ENCODE data around the gene PLCB1. TPM values are rescaled to one million over a fixed set of nuclear protein-coding genes. Genes with fewer than 3 reads are reported as not detected.
"Not testable (repeated sequence)": the region's sequence is repeated elsewhere in the genome, so short reads cannot be mapped to it uniquely, and the experiment has no call there.

PLCB1 gene
- total RNA-seq, 1 donor, result 46.5 TPM

DNA sequence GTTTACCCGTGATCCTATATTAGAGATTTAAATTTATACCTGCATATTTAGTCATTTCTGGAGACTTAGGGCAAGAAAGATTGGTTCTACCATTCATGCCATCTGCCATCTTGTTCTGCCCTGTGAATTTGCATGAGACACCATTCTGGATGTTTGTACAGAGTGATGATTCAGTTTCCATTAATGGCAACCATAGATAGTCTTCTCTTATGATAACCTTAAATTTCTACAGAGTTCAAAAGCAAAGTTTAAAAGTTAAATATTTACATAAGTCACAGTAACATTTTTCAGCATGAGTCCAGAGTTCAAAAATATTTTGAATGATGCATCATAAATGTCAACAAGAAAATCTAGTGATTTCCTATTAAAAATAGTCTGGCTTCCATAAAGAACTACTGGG, 23.2 kb downstream of the PLCB1 start:
- DNase-seq (ENCODE audit: low read depth), result peak; percentile 22

DNA sequence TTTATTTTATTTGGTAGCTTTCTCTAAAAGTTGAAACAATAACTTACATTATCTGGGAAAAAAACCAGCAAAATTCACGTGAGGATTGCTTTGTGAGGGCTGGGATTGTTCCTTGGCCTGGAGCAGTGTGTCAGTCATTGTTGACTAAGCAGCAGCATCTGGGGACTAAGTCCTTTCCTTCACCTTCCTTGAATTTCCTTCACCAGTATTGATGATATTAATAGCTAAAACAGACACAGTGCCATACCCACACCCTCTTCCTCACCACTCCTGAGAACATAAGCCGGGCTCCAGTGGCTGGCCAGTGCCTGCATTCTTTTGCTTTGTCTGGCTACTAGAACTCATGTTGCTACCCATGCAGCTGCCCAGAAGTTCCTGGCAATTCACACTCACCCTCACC, 23.7 kb downstream of the PLCB1 start:
- TF ChIP-seq CTCF (IDR thresholded peaks at IDR 0.05; ENCODE audit: insufficient read depth, low read length), result no peak
- no peak overlapping the region for H3K4me3 ChIP-seq (ENCODE audit: low read depth, low read length)
- DNase-seq (ENCODE audit: low read depth), result peak; percentile 58

More for the DNA sequence above, 23.2 kb downstream of the PLCB1 start:
- H3K4me3 ChIP-seq (ENCODE audit: low read depth, low read length), result no peak overlapping the region
- TF ChIP-seq CTCF (IDR thresholded peaks at IDR 0.05; ENCODE audit: insufficient read depth, low read length), result no peak

DNA sequence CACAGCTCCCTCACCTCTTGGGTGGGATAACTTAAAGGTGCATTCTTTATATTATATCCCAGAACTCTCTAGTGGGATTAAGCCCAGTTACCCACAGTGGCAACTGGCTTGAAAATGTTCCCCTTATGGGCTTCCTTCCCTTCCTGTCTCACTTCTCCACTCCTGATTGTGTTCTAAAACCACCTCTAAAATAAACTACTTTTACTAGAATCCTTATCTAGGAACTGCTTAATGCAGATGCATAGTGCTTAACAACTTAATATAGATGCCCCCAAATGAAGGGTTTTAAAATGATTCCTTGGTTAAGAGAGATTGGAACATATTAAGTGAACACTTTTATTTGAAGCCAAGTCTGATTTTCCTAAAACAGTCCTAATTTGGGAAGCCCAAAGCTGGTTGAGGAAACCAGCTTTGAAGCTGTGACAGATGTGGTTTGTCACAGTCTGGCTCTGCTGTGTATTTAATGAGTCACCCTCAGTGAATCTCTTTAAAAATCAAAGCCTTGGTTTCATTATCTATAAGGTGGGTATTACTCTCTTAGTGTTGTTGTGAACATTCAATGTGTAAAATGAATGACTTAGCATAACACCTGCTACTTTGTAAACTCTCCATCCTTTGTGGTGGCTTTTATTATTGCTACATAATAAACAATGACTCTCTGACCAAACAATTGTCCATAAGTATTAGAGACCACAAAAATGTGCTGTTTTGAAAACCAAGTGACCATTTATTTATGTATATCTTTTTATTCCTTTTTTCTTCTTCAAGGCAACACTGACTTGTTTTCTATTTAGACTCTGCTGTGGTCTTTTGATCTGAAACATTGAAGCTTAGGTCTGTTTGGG, 24.4 kb downstream of the PLCB1 start:
- peak; percentile 56 for DNase-seq (ENCODE audit: low read depth)
- no peak for TF ChIP-seq CTCF (IDR thresholded peaks at IDR 0.05; ENCODE audit: insufficient read depth, low read length)
- H3K4me3 ChIP-seq (ENCODE audit: low read depth, low read length), result no peak overlapping the region

DNA sequence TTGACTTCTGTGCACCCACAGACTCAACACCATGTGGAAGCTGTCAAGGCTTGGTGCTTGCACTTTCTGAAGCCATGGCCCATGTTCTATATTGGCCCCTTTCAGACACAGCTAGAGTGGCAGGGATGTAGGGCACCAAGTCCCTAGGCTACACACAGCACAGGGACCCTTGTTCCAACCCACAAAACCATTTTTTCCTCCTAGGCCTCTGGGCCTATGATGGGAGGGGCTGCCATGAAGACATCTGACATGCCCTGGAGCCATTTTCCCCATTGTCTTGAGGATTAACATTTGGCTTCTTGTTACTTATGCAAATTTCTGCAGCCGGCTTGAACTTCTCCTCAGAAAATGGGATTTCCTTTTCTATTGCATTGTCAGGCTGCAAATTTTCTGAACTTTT, 27.2 kb downstream of the PLCB1 start:
- not testable (repeated sequence) for DNase-seq (ENCODE audit: low read depth); H3K4me3 ChIP-seq (ENCODE audit: low read depth, low read length)

- no peak overlapping the region for H3K4me3 ChIP-seq (ENCODE audit: low read depth, low read length)
- no peak for TF ChIP-seq CTCF (IDR thresholded peaks at IDR 0.05; ENCODE audit: insufficient read depth, low read length)
- DNase-seq (ENCODE audit: low read depth), result no peak
These were observed 29.4 kb downstream of the PLCB1 start for GRCh38 chr20:8161264-8162071.

GRCh38 chr20:8162610-8163009, 30.5 kb downstream of the PLCB1 start:
- H3K4me3 ChIP-seq (ENCODE audit: low read depth, low read length), result no peak overlapping the region
- no peak for TF ChIP-seq CTCF (IDR thresholded peaks at IDR 0.05; ENCODE audit: insufficient read depth, low read length)
- DNase-seq (ENCODE audit: low read depth), result no peak

- DNase-seq (ENCODE audit: low read depth), result no peak
- TF ChIP-seq CTCF (IDR thresholded peaks at IDR 0.05; ENCODE audit: insufficient read depth, low read length), result no peak
- H3K4me3 ChIP-seq (ENCODE audit: low read depth, low read length), result no peak overlapping the region
These were observed 31.5 kb downstream of the PLCB1 start for GRCh38 chr20:8163543-8163942.
